HEK293 (cell line): Measurements from ENCODE around the gene GALNT15.
A peak's percentile ranks its signal among the peaks of the same experiment; 100 is the strongest.

Source experiments
- CTCF ChIA-PET: fragments of 350-600 bp; formaldehyde crosslinking; extraction: SDS; loops from one replicate; lab custom pipeline; 2021; ENCODE audit warnings: antibody characterized with exemption; lab: Yijun Ruan, JAX
- POLR2A ChIA-PET: fragments of 300-600 bp; formaldehyde crosslinking; extraction: SDS; loops from one replicate; lab custom pipeline; 2020; ENCODE audit warnings: antibody characterized with exemption, inconsistent platforms; lab: Yijun Ruan, JAX
- H3K27ac ChIP-seq: fragments of 200-500 bp; sonication (Bioruptor generic); 2 replicates; pipeline ENCODE4 v1.5.1; 2014; ENCODE audit warnings: low read depth, low read length, control low read depth, inconsistent platforms; ENCODE audit errors: extremely low read depth
- H3K36me3 ChIP-seq, 2 experiments: fragments of 200-500 bp in 1 of 2; sonication (Bioruptor generic) in 1 of 2; 1 replicate in 1 of 2; 2 replicates in 1 of 2; pipeline ENCODE4 v1.5.1; 2014 to 2017; ENCODE audit warnings: inconsistent platforms in 2 of 2, low read length in 2 of 2; ENCODE audit not compliant: control insufficient read depth in 2 of 2, insufficient read depth in 1 of 2
- H3K4me1 ChIP-seq: fragments of 200-500 bp; sonication (Bioruptor generic); 2 replicates; pipeline ENCODE4 v1.5.1; 2014; ENCODE audit warnings: mild to moderate bottlenecking, low read length, inconsistent platforms; ENCODE audit not compliant: control insufficient read depth, insufficient read depth
- H3K4me3 ChIP-seq: 2 replicates; pipeline ENCODE4 v1.5.1; 2011; ENCODE audit warnings: low read depth, mild to moderate bottlenecking, control low read depth, low read length, moderate library complexity
- H3K9me3 ChIP-seq: fragments of 200-500 bp; sonication (Bioruptor generic); 2 replicates; pipeline ENCODE4 v1.5.1; 2014; ENCODE audit warnings: low read depth, low read length, inconsistent platforms; ENCODE audit not compliant: control insufficient read depth, insufficient read depth
- FEZF1 ChIP-seq: fragments of 450-650 bp; formaldehyde crosslinking; IDR thresholded peaks from 2 replicates; pipeline ENCODE4 v1.5.1; 2016; ENCODE audit warnings: missing biosample characterization, missing genetic modification characterization
- KLF1 ChIP-seq: fragments of 450-650 bp; formaldehyde crosslinking; IDR thresholded peaks from 2 replicates; pipeline ENCODE4 v1.5.1; 2016; ENCODE audit warnings: missing biosample characterization, missing genetic modification characterization
- MEIS1 ChIP-seq: sonication (generic); formaldehyde crosslinking; IDR thresholded peaks from 2 replicates; pipeline ENCODE4 v1.8.1; 2022; ENCODE audit warnings: missing genetic modification reagents, mild to moderate bottlenecking, borderline replicate concordance
- OSR2 ChIP-seq: fragments of 450-650 bp; formaldehyde crosslinking; IDR thresholded peaks from 2 replicates; pipeline ENCODE4 v1.5.1; 2016; ENCODE audit warnings: missing biosample characterization, missing genetic modification characterization
- PRDM10 ChIP-seq: fragments of 450-650 bp; formaldehyde crosslinking; IDR thresholded peaks from 2 replicates; pipeline ENCODE4 v1.5.1; 2016; ENCODE audit warnings: missing biosample characterization, missing genetic modification characterization
- PRDM4 ChIP-seq: fragments of 450-650 bp; formaldehyde crosslinking; IDR thresholded peaks from 2 replicates; pipeline ENCODE4 v1.5.1; 2017; ENCODE audit warnings: missing biosample characterization, missing genetic modification characterization
- PRDM6 ChIP-seq: fragments of 450-650 bp; formaldehyde crosslinking; IDR thresholded peaks from 2 replicates; pipeline ENCODE4 v1.5.1; 2017; ENCODE audit warnings: missing biosample characterization, missing genetic modification characterization
- SP7 ChIP-seq: fragments of 450-650 bp; formaldehyde crosslinking; IDR thresholded peaks from 2 replicates; pipeline ENCODE4 v1.5.1; 2016; ENCODE audit warnings: missing biosample characterization, missing genetic modification characterization
- TSHZ1 ChIP-seq: fragments of 450-650 bp; formaldehyde crosslinking; IDR thresholded peaks from 2 replicates; pipeline ENCODE4 v1.5.1; 2016; ENCODE audit warnings: missing biosample characterization, missing genetic modification characterization, borderline replicate concordance
- ZBTB17 ChIP-seq: fragments of 450-650 bp; formaldehyde crosslinking; IDR thresholded peaks from 2 replicates; pipeline ENCODE4 v1.5.1; 2016; ENCODE audit warnings: missing biosample characterization, missing genetic modification characterization
- ZEB2 ChIP-seq: fragments of 450-650 bp; formaldehyde crosslinking; IDR thresholded peaks from 2 replicates; pipeline ENCODE4 v1.5.1; 2016; ENCODE audit warnings: missing biosample characterization, missing genetic modification characterization
- ZFHX2 ChIP-seq: fragments of 450-650 bp; formaldehyde crosslinking; conservative IDR thresholded peaks from 2 replicates; pipeline ENCODE4 v1.5.1; 2016; ENCODE audit warnings: missing biosample characterization, missing genetic modification characterization
- ZNF140 ChIP-seq: fragments of 450-650 bp; formaldehyde crosslinking; IDR thresholded peaks from 2 replicates; pipeline ENCODE4 v1.5.1; 2016; ENCODE audit warnings: missing biosample characterization, missing genetic modification characterization
- ZNF148 ChIP-seq: fragments of 450-650 bp; formaldehyde crosslinking; IDR thresholded peaks from 2 replicates; pipeline ENCODE4 v1.5.0; 2017; ENCODE audit warnings: missing biosample characterization, missing genetic modification characterization, borderline replicate concordance
- ZNF184 ChIP-seq: fragments of 450-650 bp; IDR thresholded peaks from 2 replicates; pipeline ENCODE4 v1.5.1; 2018; ENCODE audit warnings: missing biosample characterization, mild to moderate bottlenecking, missing genetic modification characterization
- ZNF2 ChIP-seq: fragments of 450-650 bp; formaldehyde crosslinking; IDR thresholded peaks from 2 replicates; pipeline ENCODE4 v1.5.1; 2016; ENCODE audit warnings: missing biosample characterization, missing genetic modification characterization
- ZNF24 ChIP-seq: fragments of 450-650 bp; formaldehyde crosslinking; IDR thresholded peaks from 2 replicates; pipeline ENCODE4 v1.5.1; 2016; ENCODE audit warnings: missing biosample characterization, missing genetic modification characterization
- ZNF561 ChIP-seq: fragments of 450-650 bp; IDR thresholded peaks from 2 replicates; pipeline ENCODE4 v1.5.1; 2018; ENCODE audit warnings: missing biosample characterization, missing genetic modification characterization, borderline replicate concordance
- ZNF571 ChIP-seq: fragments of 450-650 bp; formaldehyde crosslinking; IDR thresholded peaks from 2 replicates; pipeline ENCODE4 v1.5.0; 2017; ENCODE audit warnings: missing biosample characterization, missing genetic modification characterization
- ZNF629 ChIP-seq: fragments of 450-650 bp; formaldehyde crosslinking; IDR thresholded peaks from 2 replicates; pipeline ENCODE4 v1.5.1; 2017; ENCODE audit warnings: missing biosample characterization, missing genetic modification characterization
- ZNF692 ChIP-seq: fragments of 450-650 bp; formaldehyde crosslinking; IDR thresholded peaks from 2 replicates; pipeline ENCODE4 v1.5.1; 2016; ENCODE audit warnings: missing biosample characterization, missing genetic modification characterization
- ZXDB ChIP-seq: fragments of 450-650 bp; formaldehyde crosslinking; IDR thresholded peaks from 2 replicates; pipeline ENCODE4 v1.5.1; 2016; ENCODE audit warnings: missing biosample characterization, missing genetic modification characterization

The GALNT15 gene

GRCh38 chr3:16148783-16149182 is 25.7 kb upstream of the GALNT15 start:
- Histone ChIP-seq H3K27ac (peak overlapping the region; percentile 59), H3K9me3 (no peaks in the 10 kb centered on the region), H3K4me3 (no peak overlapping the region), H3K4me1 (peaks cover 16% of the 10 kb centered on the region), H3K36me3 (no peaks in the 10 kb centered on the region)
- POLR2A ChIA-PET = interaction anchor here (0.6 kb wide), 1 partner anchor 100 kb away, joined by 3 read pairs; no protein-coding TSS in a partner anchor
- CTCF ChIA-PET = interaction anchor here (0.6 kb wide), 2 partner anchors 82 to 1448 kb away, joined by 3 read pairs; no protein-coding TSS in a partner anchor
- peak; percentile 82 for TF ChIP-seq ZNF692 (tag by site-specific recombination)
- peak; percentile 87 for TF ChIP-seq PRDM4 (tag by site-specific recombination)
- no peak for TF ChIP-seq ZNF140 (tag by site-specific recombination)
- 0 out of 2 replicates have a peak, but pooled peaks have one; percentile 48 for TF ChIP-seq TSHZ1 (tag by site-specific recombination)
- 0 out of 2 replicates have a peak, but pooled peaks have one; percentile 34 for TF ChIP-seq ZXDB
- peak; percentile 66; the same call in 1 of the 2 replicates for TF ChIP-seq ZNF24 (tag by site-specific recombination)
- 0 out of 2 replicates have a peak, but pooled peaks have one; percentile 57 for TF ChIP-seq ZNF184
- peak; percentile 84 for TF ChIP-seq PRDM6 (tag by site-specific recombination)
- TF ChIP-seq ZEB2 (tag by site-specific recombination) = peak; percentile 77
- peak; percentile 43 for TF ChIP-seq FEZF1 (tag by site-specific recombination)
- TF ChIP-seq SP7 (tag by site-specific recombination) = peak; percentile 85
- no peak for TF ChIP-seq ZNF148 (tag by site-specific recombination)
- TF ChIP-seq ZFHX2 (tag by site-specific recombination) = peak; percentile 50
- no peak for TF ChIP-seq ZNF571 (tag by site-specific recombination)
- TF ChIP-seq ZNF2 (tag by site-specific recombination) = no peak
- TF ChIP-seq ZNF561 (tag by site-specific recombination) = peak; percentile 86
- TF ChIP-seq ZNF629 (tag by site-specific recombination) = peak; percentile 83
- peak; percentile 88 for TF ChIP-seq OSR2
- no peak for TF ChIP-seq MEIS1
- TF ChIP-seq PRDM10 (tag by site-specific recombination) = peak; percentile 83
- TF ChIP-seq ZBTB17 (tag by site-specific recombination) = 0 out of 2 replicates have a peak, but pooled peaks have one; percentile 36
- peak; percentile 83 for TF ChIP-seq KLF1 (tag by site-specific recombination)
